HepG2 (cell line): Measurements from ENCODE around the gene BCL2L2. TPM values are rescaled to one million over a fixed set of nuclear protein-coding genes. Genes with fewer than 3 reads are reported as not detected.

Source experiments
- GFI1 ChIP-seq: sonication (generic); formaldehyde crosslinking; IDR thresholded peaks from 2 replicates; pipeline ENCODE4 v1.5.0; 2020; ENCODE audit warnings: missing genetic modification reagents, mild to moderate bottlenecking, borderline replicate concordance
- GPBP1L1 ChIP-seq: sonication (generic); formaldehyde crosslinking; IDR thresholded peaks from 2 replicates; pipeline ENCODE4 v1.5.0; 2020; ENCODE audit warnings: mild to moderate bottlenecking, missing genetic modification reagents
- HNRNPK ChIP-seq: fragments of 200-400 bp; formaldehyde crosslinking; IDR thresholded peaks from 2 replicates; pipeline ENCODE4 v1.6.1; 2018; ENCODE audit warnings: low read length, low read depth, moderate library complexity, mild to moderate bottlenecking; ENCODE audit not compliant: poor library complexity, severe bottlenecking
- LBX2 ChIP-seq: sonication (generic); formaldehyde crosslinking; IDR thresholded peaks from 2 replicates; pipeline ENCODE4 v1.5.0; 2020; ENCODE audit warnings: missing genetic modification reagents, mild to moderate bottlenecking, borderline replicate concordance
- MIXL1 ChIP-seq: IDR thresholded peaks from 2 replicates; pipeline ENCODE4 v1.6.1; 2016
- NAIF1 ChIP-seq: sonication (generic); formaldehyde crosslinking; IDR thresholded peaks from 2 replicates; pipeline ENCODE4 v1.5.0; 2020; ENCODE audit warnings: mild to moderate bottlenecking, missing genetic modification reagents, borderline replicate concordance
- NFIB ChIP-seq: sonication (generic); formaldehyde crosslinking; IDR thresholded peaks from 2 replicates; pipeline ENCODE4 v1.9.0; 2021; ENCODE audit warnings: missing genetic modification reagents, mild to moderate bottlenecking, borderline replicate concordance
- NFKBIZ ChIP-seq: IDR thresholded peaks from 2 replicates; pipeline ENCODE4 v1.6.1; 2018; ENCODE audit warnings: missing genetic modification reagents, missing compliant biosample characterization
- NR2F2 ChIP-seq: IDR thresholded peaks from 2 replicates; pipeline ENCODE4 v1.6.1; 2012; ENCODE audit warnings: low read depth, inconsistent platforms, borderline replicate concordance
- ONECUT2 ChIP-seq: sonication (generic); formaldehyde crosslinking; IDR thresholded peaks from 2 replicates; pipeline ENCODE4 v1.4.0; 2020; ENCODE audit warnings: missing genetic modification reagents
- POGK ChIP-seq: sonication (generic); formaldehyde crosslinking; conservative IDR thresholded peaks from 2 replicates; pipeline ENCODE4 v1.8.0; 2022; ENCODE audit warnings: mild to moderate bottlenecking, moderate library complexity, missing genetic modification reagents
- SETDB1 ChIP-seq: sonication (generic); formaldehyde crosslinking; IDR thresholded peaks from 2 replicates; pipeline ENCODE4 v1.5.1; 2020; ENCODE audit warnings: missing genetic modification reagents, mild to moderate bottlenecking, borderline replicate concordance
- SRSF4 ChIP-seq: fragments of 200-400 bp; formaldehyde crosslinking; IDR thresholded peaks from one replicate; pipeline ENCODE4 v1.6.1; 2018; ENCODE audit warnings: mild to moderate bottlenecking, low read depth, low read length, moderate library complexity; ENCODE audit not compliant: poor library complexity, severe bottlenecking
- SSRP1 ChIP-seq: IDR thresholded peaks from 2 replicates; pipeline ENCODE4 v1.6.1; 2016; ENCODE audit warnings: control low read depth
- TEAD3 ChIP-seq: optimal IDR thresholded peaks from 2 replicates; pipeline ENCODE3; 2016; ENCODE audit warnings: borderline replicate concordance
- TGIF2 ChIP-seq: IDR thresholded peaks from 2 replicates; pipeline ENCODE4 v1.6.1; 2016; ENCODE audit warnings: control low read depth, missing compliant biosample characterization
- ZNF329 ChIP-seq: sonication (generic); formaldehyde crosslinking; IDR thresholded peaks from 2 replicates; pipeline ENCODE4 v1.9.0; 2021; ENCODE audit warnings: low read depth, mild to moderate bottlenecking, missing genetic modification reagents
- ZNF343 ChIP-seq: sonication (generic); formaldehyde crosslinking; IDR thresholded peaks from 2 replicates; pipeline ENCODE4 v1.4.0; 2020; ENCODE audit warnings: mild to moderate bottlenecking, missing genetic modification reagents
- ZNF354B ChIP-seq: sonication (generic); formaldehyde crosslinking; IDR thresholded peaks from 2 replicates; pipeline ENCODE4 v1.8.0; 2022; ENCODE audit warnings: mild to moderate bottlenecking, missing genetic modification reagents
- ZNF790 ChIP-seq: sonication (generic); formaldehyde crosslinking; IDR thresholded peaks from 2 replicates; pipeline ENCODE4 v1.8.0; 2022; ENCODE audit warnings: missing genetic modification reagents, mild to moderate bottlenecking, borderline replicate concordance
- polyA plus RNA-seq, 8 experiments: library from polyadenylated mRNA; depleted of rRNA in 3 of 8; stranded (reverse) in 7 of 8; unstranded in 1 of 8; fragments of >200 nt; fragmentation: Illumina TruSeq in 4 of 8; extraction: Trizol in 4 of 8; gene quantifications; 2 replicates each; pipeline versions ENCODE4 v1.2.1 to v1.2.3, GENCODE V29; 2011 to 2016; ENCODE audit warnings: low read depth in 4 of 8, missing spikeins in 1 of 8, mixed read lengths in 1 of 8; ENCODE audit not compliant: insufficient read depth in 1 of 8
- total RNA-seq, 5 experiments: library from RNA; depleted of rRNA; stranded (reverse); fragments of >200 nt; fragmentation: Illumina TruSeq; extraction: Trizol; gene quantifications; 2 replicates each; pipeline ENCODE4 v1.2.3, GENCODE V29; 2016; ENCODE audit warnings: low read depth in 1 of 5

Gene BCL2L2
- total and polyA plus RNA-seq, 2 of the 13 experiments (the other 11 are each of a cell fraction or from before 2014, with no cell fraction given): 28.1 to 49.8 TPM

GRCh38 chr14:23319746-23320583 lies 13.3 kb downstream of the BCL2L2 start (continued):
- no peak for TF ChIP-seq ONECUT2 (CRISPR knock-in tag)
- peak; percentile 75 for TF ChIP-seq GFI1 (CRISPR knock-in tag)
- TF ChIP-seq SSRP1 (CRISPR knock-in tag): peak; percentile 73
- TF ChIP-seq TGIF2 (CRISPR knock-in tag): no peak; the same call in 1 of the 2 replicates
- TF ChIP-seq NFIB: peak; percentile 92; the same call in 1 of the 2 replicates
- no peak for TF ChIP-seq SETDB1
- no peak for TF ChIP-seq NFKBIZ (CRISPR knock-in tag)
- TF ChIP-seq ZNF343: no peak
- TF ChIP-seq TEAD3 (CRISPR knock-in tag): no peak
- TF ChIP-seq GPBP1L1 (CRISPR knock-in tag): no peak
- no peak for TF ChIP-seq NR2F2
- 0 out of 2 replicates have a peak, but pooled peaks have one; percentile 23 for TF ChIP-seq NAIF1
- TF ChIP-seq POGK: 0 out of 2 replicates have a peak, but pooled peaks have one; percentile 32
- TF ChIP-seq ZNF329 (CRISPR knock-in tag): no peak; the same call in 1 of the 2 replicates
- peak; percentile 57 for TF ChIP-seq HNRNPK
- TF ChIP-seq SRSF4: no peak
- TF ChIP-seq ZNF790 (CRISPR knock-in tag): no peak
- TF ChIP-seq LBX2 (CRISPR knock-in tag): no peak; the same call in 1 of the 2 replicates
- no peak; the same call in 1 of the 2 replicates for TF ChIP-seq ZNF354B (CRISPR knock-in tag)
- no peak for TF ChIP-seq MIXL1 (CRISPR knock-in tag)
